GM19372 (cell line): ENCODE results near the gene MRPL34.
A peak's percentile ranks its signal among the peaks of the same experiment; 100 is the strongest.

Source experiments
- ATAC-seq: cut with Tn5 transposase; IDR thresholded peaks from one replicate; pipeline ENCODE4 v1.9.1; 2021; ENCODE audit warnings: mild to moderate bottlenecking, low read depth, moderate library complexity; ENCODE audit not compliant: unreplicated experiment

MRPL34 gene

GRCh38 chr19:17307876-17308377 is 2.3 kb downstream of the MRPL34 start:
- no peak for ATAC-seq

- peak; percentile 60 for ATAC-seq
These were observed 3.7 kb downstream of the MRPL34 start, which contains the start of gene DDA1 for GRCh38 chr19:17309198-17309964. TSS of gene DDA1 (plus strand) at chr19:17309563. CDS start at chr19:17309655, 92 bp downstream.

GRCh38 chr19:17309965-17310461 is 4.3 kb downstream of the MRPL34 start:
- no peak for ATAC-seq

GRCh38 chr19:17311455-17312188 is 6.0 kb downstream of the MRPL34 start:
- no peak for ATAC-seq

- no peak for ATAC-seq
These were observed 6.8 kb downstream of the MRPL34 start for GRCh38 chr19:17312189-17313113.

GRCh38 chr19:17314007-17314593 is 8.4 kb downstream of the MRPL34 start:
- ATAC-seq, result no peak

- ATAC-seq, result no peak
These were observed 13.3 kb downstream of the MRPL34 start for GRCh38 chr19:17318966-17319365.

- no peak for ATAC-seq
These were observed 14.0 kb downstream of the MRPL34 start for GRCh38 chr19:17319473-17320238.

- no peak for ATAC-seq
These were observed 14.8 kb downstream of the MRPL34 start for GRCh38 chr19:17320435-17320834.

GRCh38 chr19:17321655-17322489 is 16.2 kb downstream of the MRPL34 start:
- ATAC-seq, result no peak

GRCh38 chr19:17322854-17323253 is 17.2 kb downstream of the MRPL34 start:
- ATAC-seq, result no peak

GRCh38 chr19:17323300-17323963 is 17.8 kb downstream of the MRPL34 start:
- ATAC-seq, result no peak

GRCh38 chr19:17323964-17324332 is 18.3 kb downstream of the MRPL34 start:
- no peak for ATAC-seq

GRCh38 chr19:17324357-17325114 is 18.9 kb downstream of the MRPL34 start:
- ATAC-seq, result no peak

- ATAC-seq, result no peak
These were observed 19.5 kb downstream of the MRPL34 start for GRCh38 chr19:17325133-17325532.

- no peak for ATAC-seq
These were observed 20.4 kb downstream of the MRPL34 start for GRCh38 chr19:17325881-17326594.

- ATAC-seq, result no peak
These were observed 20.9 kb downstream of the MRPL34 start for GRCh38 chr19:17326595-17326966.
